Lower leg skin (tissue), 4 donors: ENCODE data around the gene TIMM8B. TPM values are rescaled to one million over a fixed set of nuclear protein-coding genes. Genes with fewer than 3 reads are reported as not detected.
"Not testable (repeated sequence)": the region's sequence is repeated elsewhere in the genome, so short reads cannot be mapped to it uniquely, and the experiment has no call there.

Source experiments
- DNase-seq, 2 donors: peaks; one replicate each; pipeline ENCODE4 v3.0.0-alpha.2; 2019; ENCODE audit warnings: low spot score in 2 of 2
- H3K4me3 ChIP-seq: fragments of 200-600 bp; sonication (generic); 2 replicates; pipeline ENCODE4 v1.5.1; 2017; ENCODE audit warnings: mild to moderate bottlenecking, low read depth; ENCODE audit not compliant: poor library complexity, severe bottlenecking
- CTCF ChIP-seq, 3 donors: fragments of 450-650 bp; IDR thresholded peaks; one replicate each; pipeline ENCODE4 v1.5.1; 2016; ENCODE audit warnings: antibody characterized with exemption in 3 of 3, mild to moderate bottlenecking in 3 of 3, moderate library complexity in 2 of 3
- POLR2A ChIP-seq, 2 donors: fragments of 450-650 bp; IDR thresholded peaks; one replicate each; pipeline ENCODE4 v1.6.1; 2016 to 2017; ENCODE audit warnings: antibody characterized with exemption in 2 of 2, mild to moderate bottlenecking in 1 of 2, moderate library complexity in 1 of 2
- WGBS, 2 donors: methylation state at CpG; one replicate each; pipeline ENCODE4 v1.1.5; 2018; 5-methylcytosine and 5-hydroxymethylcytosine counted together
- intact Hi-C: fragments of 100-400 bp; cut with DNase I; formaldehyde crosslinking; loops from one replicate; pipeline ENCODE4 v1.15.0; 2023; ENCODE audit warnings: low total_unique reads
- total RNA-seq, 4 donors: library from RNA; depleted of rRNA; stranded (reverse); fragments of >200 nt; gene quantifications; one replicate each; pipeline ENCODE4 v1.1.0, GENCODE V29; 2016

TIMM8B gene
- total RNA-seq, 4 donors from 2014 or later: 12.4 to 49.0 (median 29.9) TPM

GRCh38 chr11:112096194-112096593 lies 9.6 kb upstream of the TIMM8B start:
- no peak for TF ChIP-seq POLR2A (IDR thresholded peaks at IDR 0.05)
- TF ChIP-seq CTCF (IDR thresholded peaks at IDR 0.05): no peak

GRCh38 chr11:112095302-112095701 lies 8.7 kb upstream of the TIMM8B start:
- DNase-seq, H3K4me3 ChIP-seq, intact Hi-C loops: not testable (repeated sequence)
- 90 to 100% methylated on average over 2 of the region's 2 CpGs for WGBS, 2 donors

More at GRCh38 chr11:112096194-112096593, 9.6 kb upstream of the TIMM8B start:
- H3K4me3 ChIP-seq: no peak overlapping the region
- intact Hi-C loops: no loop called here
- DNase-seq: no peak

GRCh38 chr11:112087212-112087611 lies 656 bp upstream of the TIMM8B start:
- TF ChIP-seq POLR2A (IDR thresholded peaks at IDR 0.05): no peak
- TF ChIP-seq CTCF (IDR thresholded peaks at IDR 0.05): no peak
- intact Hi-C loops: no loop called here
- peak overlapping the region; percentile 86 for H3K4me3 ChIP-seq
- WGBS, 2 donors: 18 to 20% methylated on average over 10 of the region's 10 CpGs
- no peak for DNase-seq

GRCh38 chr11:112085822-112086421 lies 634 bp downstream of the TIMM8B start:
- intact Hi-C loops: no loop called here
- H3K4me3 ChIP-seq: peak overlapping the region; percentile 86
- DNase-seq: no peak
- TF ChIP-seq POLR2A (IDR thresholded peaks at IDR 0.05): no peak
- TF ChIP-seq CTCF (IDR thresholded peaks at IDR 0.05): no peak
- 3 to 6% methylated on average over 19 of the region's 19 CpGs for WGBS, 2 donors

- TF ChIP-seq CTCF (IDR thresholded peaks at IDR 0.05) (no peak), POLR2A (IDR thresholded peaks at IDR 0.05) (no peak)
- 62 to 73% methylated on average over 4 of the region's 4 CpGs for WGBS, 2 donors
- H3K4me3 ChIP-seq: no peak overlapping the region
- intact Hi-C loops: no loop called here
- no peak for DNase-seq
Measured at GRCh38 chr11:112082729-112083128, 3.8 kb downstream of the TIMM8B start.

GRCh38 chr11:112073941-112074811 lies 12.4 kb downstream of the TIMM8B start, which contains the start of the genes NKAPD1 and PIH1D2:
Gene NKAPD1 (plus strand): TSS chr11:112074299. CDS start chr11:112075575, 1,276 bp downstream.
Gene PIH1D2 (minus strand): TSS chr11:112074017. CDS start chr11:112073174, 843 bp downstream.
- H3K4me3 ChIP-seq: peak within 1 kb of the TSS; percentile 62
- no peak for TF ChIP-seq POLR2A (IDR thresholded peaks at IDR 0.05)
- no peak for TF ChIP-seq CTCF (IDR thresholded peaks at IDR 0.05)
- intact Hi-C loops: no loop called here
- 0 to 2% methylated on average over 31 to 43 of the region's 43 CpGs for WGBS, 2 donors
- DNase-seq: peak; percentile 73 to 95
